Activated B cell treated with CpG ODN at 0.5 μM for 24 hours (primary cell): ENCODE measurements around the gene TRAPPC11. TPM values are rescaled to one million over a fixed set of nuclear protein-coding genes. Genes with fewer than 3 reads are reported as not detected.

Experiments used
- ATAC-seq: fragments of 200-7000 bp; cut with Tn5 transposase; one replicate; pipeline ENCODE4 v1.10.0; 2021; ENCODE audit warnings: low read depth, mild to moderate bottlenecking, moderate library complexity
- CTCF ChIA-PET: fragments of 350-600 bp; sonication (Branson Sonifier 250); formaldehyde crosslinking; loops from one replicate; lab custom pipeline; 2021; ENCODE audit warnings: antibody characterized with exemption; lab: Charles Lee
- POLR2A ChIA-PET: fragments of 350-600 bp; sonication (Branson Sonifier 250); formaldehyde crosslinking; loops from one replicate; lab custom pipeline; 2021; ENCODE audit warnings: antibody characterized with exemption; lab: Charles Lee
- DNase-seq: peaks from one replicate; pipeline ENCODE4 v3.0.0; 2022
- H3K27ac Mint-ChIP-seq: one replicate; pipeline ENCODE4 v1.8.0; 2020; ENCODE audit warnings: mixed read lengths
- H3K27me3 Mint-ChIP-seq: one replicate; pipeline ENCODE4 v1.8.0; 2021; ENCODE audit warnings: mixed read lengths
- H3K36me3 Mint-ChIP-seq: one replicate; pipeline ENCODE4 v1.8.0; 2021; ENCODE audit warnings: low read depth, mixed read lengths
- H3K4me1 Mint-ChIP-seq: one replicate; pipeline ENCODE4 v1.8.0; 2021; ENCODE audit warnings: mixed read lengths
- H3K4me3 Mint-ChIP-seq: one replicate; pipeline ENCODE4 v1.8.0; 2020; ENCODE audit warnings: mild to moderate bottlenecking, mixed read lengths
- H3K9me3 Mint-ChIP-seq: one replicate; pipeline ENCODE4 v1.8.0; 2020; ENCODE audit warnings: mixed read lengths
- intact Hi-C: fragments of 100-400 bp; cut with micrococcal nuclease; formaldehyde crosslinking; loops from one replicate; pipeline ENCODE4 v1.15.1; 2024
- total RNA-seq: library from RNA; stranded (reverse); gene quantifications from 2 replicates; pipeline ENCODE4 v1.2.3, GENCODE V29; 2022
- TF ChIP-seq, protein P1 (sequence below): fragments of 200-600 bp; IDR thresholded peaks from one replicate; pipeline ENCODE4 v1.8.0; 2022; ENCODE audit warnings: antibody characterized with exemption, mild to moderate bottlenecking

Gene TRAPPC11
- total RNA-seq, 1 donor from 2014 or later, result 45.2 TPM

DNA sequence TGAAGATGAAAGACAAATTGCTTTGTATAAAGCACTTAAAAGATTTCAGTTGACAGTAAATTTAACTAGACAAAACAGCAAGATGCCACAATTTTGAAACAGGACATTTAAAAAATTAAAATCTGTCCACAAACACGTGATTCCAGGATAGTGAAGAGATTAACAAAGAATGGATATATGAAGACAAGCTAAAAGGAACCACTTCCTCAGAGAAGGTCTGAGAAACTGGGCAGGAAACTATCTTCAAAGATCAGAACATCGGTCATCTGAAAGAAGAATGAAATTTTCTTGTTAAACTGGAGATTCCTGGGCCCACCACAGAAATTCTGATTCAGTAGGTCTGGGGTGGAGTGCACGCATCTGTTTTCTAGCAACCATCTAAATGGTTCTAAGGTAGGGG lies 1.5 kb upstream of the TRAPPC11 start:
- POLR2A ChIA-PET, result interaction anchor here (1.0 kb wide), 1 partner anchor 154 kb away, joined by 3 read pairs; no protein-coding TSS in a partner anchor
- CTCF ChIA-PET, result no interaction called here
- TF ChIP-seq, protein P1, sequence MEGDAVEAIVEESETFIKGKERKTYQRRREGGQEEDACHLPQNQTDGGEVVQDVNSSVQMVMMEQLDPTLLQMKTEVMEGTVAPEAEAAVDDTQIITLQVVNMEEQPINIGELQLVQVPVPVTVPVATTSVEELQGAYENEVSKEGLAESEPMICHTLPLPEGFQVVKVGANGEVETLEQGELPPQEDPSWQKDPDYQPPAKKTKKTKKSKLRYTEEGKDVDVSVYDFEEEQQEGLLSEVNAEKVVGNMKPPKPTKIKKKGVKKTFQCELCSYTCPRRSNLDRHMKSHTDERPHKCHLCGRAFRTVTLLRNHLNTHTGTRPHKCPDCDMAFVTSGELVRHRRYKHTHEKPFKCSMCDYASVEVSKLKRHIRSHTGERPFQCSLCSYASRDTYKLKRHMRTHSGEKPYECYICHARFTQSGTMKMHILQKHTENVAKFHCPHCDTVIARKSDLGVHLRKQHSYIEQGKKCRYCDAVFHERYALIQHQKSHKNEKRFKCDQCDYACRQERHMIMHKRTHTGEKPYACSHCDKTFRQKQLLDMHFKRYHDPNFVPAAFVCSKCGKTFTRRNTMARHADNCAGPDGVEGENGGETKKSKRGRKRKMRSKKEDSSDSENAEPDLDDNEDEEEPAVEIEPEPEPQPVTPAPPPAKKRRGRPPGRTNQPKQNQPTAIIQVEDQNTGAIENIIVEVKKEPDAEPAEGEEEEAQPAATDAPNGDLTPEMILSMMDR, result no peak
- H3K4me3 Mint-ChIP-seq, result peak overlapping the region; percentile 93
- H3K9me3 Mint-ChIP-seq, result no peaks in the 10 kb centered on the region
- no peak for DNase-seq
- peaks cover 28% of the 10 kb centered on the region for H3K4me1 Mint-ChIP-seq
- intact Hi-C loops, result loop anchor here (5.0 kb wide), 2 partner anchors 990 to 1485 kb away; partner anchors contain the start of genes CASP3, PRIMPOL and SLC25A4
- no peak for ATAC-seq
- peaks cover 26% of the 10 kb centered on the region for H3K36me3 Mint-ChIP-seq
- H3K27ac Mint-ChIP-seq, result no peak overlapping the region
- H3K27me3 Mint-ChIP-seq, result no peaks in the 10 kb centered on the region

DNA sequence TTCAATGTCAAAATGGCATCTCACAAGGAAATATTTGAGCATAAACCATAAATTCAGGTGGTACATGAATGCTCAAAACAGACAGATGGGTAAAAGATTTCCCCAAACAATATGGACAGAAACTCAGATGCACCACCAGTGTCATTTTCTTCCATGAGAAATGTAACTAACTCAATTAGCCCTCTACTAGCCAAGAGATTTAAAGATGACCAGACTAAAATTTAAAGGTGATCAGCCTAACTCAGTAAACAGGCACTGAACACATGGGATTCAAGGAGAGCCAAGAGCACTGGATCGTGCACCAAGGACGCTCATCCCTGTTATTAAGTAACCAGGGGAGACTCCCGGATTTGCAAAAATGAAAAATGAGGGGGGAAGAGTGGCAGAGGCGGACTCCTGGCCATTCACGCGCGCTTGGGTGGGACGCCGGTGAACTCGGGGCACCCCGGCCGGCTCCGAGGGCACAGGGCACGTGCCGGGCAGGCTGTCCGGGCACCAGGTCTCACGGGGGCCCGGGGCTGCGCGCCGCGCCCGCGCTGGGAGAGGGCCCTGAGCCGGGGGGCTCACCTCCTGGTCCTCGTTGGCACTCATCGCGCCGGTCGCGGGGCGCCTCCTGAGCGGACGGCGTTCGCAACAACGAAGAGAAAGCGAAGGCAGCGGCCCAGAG lies 598 bp upstream of the TRAPPC11 start:
- ChIA-PET CTCF (no interaction called here), POLR2A (interaction anchor here (0.9 to 1.8 kb wide), 4 partner anchors 152 to 740 kb away, joined by 3 to 14 read pairs (median 5); partner anchors contain the start of gene CDKN2AIP)
- peak overlapping the region; percentile 85 for H3K27ac Mint-ChIP-seq
- peaks cover 28% of the 10 kb centered on the region for H3K4me1 Mint-ChIP-seq
- no peaks in the 10 kb centered on the region for H3K9me3 Mint-ChIP-seq
- DNase-seq, result peak; percentile 44
- TF ChIP-seq, protein P1, result no peak
- no peaks in the 10 kb centered on the region for H3K27me3 Mint-ChIP-seq
- peaks cover 18% of the 10 kb centered on the region for H3K36me3 Mint-ChIP-seq
- peak overlapping the region; percentile 93 for H3K4me3 Mint-ChIP-seq
- no peak for ATAC-seq
- intact Hi-C loops, result loop anchor here (1.0 to 5.0 kb wide), 9 partner anchors 63 to 1812 kb away; partner anchors contain the start of genes ANKRD37, CASP3, CCDC110 and CDKN2AIP

DNA sequence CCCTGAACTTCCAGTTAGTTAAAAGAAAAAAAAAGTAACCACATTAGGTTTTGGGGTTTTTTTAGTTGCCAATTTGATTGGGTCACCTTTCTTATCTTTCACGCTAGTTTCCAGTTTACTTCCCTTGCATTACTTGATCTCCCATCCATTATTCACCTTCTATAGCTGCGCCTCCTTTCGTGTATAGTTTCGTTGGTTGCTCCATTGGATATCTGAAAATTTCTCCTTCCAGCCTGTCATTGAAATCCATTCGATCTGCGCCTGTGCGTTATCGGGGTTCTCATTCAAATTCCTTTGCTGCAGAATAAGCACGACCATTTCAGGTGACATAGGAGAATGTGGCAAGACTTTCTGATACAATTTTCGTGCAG lies 764 bp downstream of the TRAPPC11 start:
- Mint-ChIP-seq H3K27me3 (no peaks in the 10 kb centered on the region), H3K4me1 (peaks cover 34% of the 10 kb centered on the region), H3K9me3 (no peaks in the 10 kb centered on the region), H3K36me3 (peaks cover 14% of the 10 kb centered on the region), H3K27ac (peak overlapping the region; percentile 92), H3K4me3 (peak overlapping the region; percentile 93)
- intact Hi-C loops, result loop anchor here (1.0 to 5.0 kb wide), 9 partner anchors 61 to 1811 kb away; partner anchors contain the start of genes ANKRD37, CASP3, CCDC110 and CDKN2AIP
- CTCF ChIA-PET, result interaction anchor here (0.7 kb wide), 1 partner anchor 156 kb away, joined by 3 read pairs; no protein-coding TSS in a partner anchor
- no peak for DNase-seq
- TF ChIP-seq, protein P1, result no peak
- POLR2A ChIA-PET, result interaction anchor here (0.8 to 1.8 kb wide), 5 partner anchors 8 to 990 kb away, joined by 4 to 14 read pairs (median 6); partner anchors contain the start of genes CASP3, CDKN2AIP and PRIMPOL
- ATAC-seq, result no peak

DNA sequence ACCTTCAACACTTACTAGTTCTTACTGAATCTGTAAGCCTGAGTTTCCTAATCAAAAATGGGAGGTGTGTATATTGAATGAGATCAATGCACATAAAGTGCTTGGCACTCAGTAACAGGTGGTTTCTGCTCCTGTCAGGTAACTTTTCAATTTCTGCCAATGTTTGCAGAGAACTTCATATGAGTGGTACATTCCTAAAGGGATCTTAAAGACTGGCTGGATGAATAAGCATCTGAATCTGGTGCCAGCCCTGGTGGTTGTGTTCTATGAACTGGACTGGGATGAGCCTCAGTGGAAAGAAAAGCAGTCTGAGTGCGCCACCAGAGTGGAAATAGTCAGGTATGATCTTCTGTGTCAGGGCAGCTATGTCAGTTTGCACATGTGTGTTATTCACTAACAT lies 7.0 kb downstream of the TRAPPC11 start:
- Mint-ChIP-seq H3K27me3 (no peaks in the 10 kb centered on the region), H3K9me3 (no peaks in the 10 kb centered on the region), H3K4me1 (peaks cover 6% of the 10 kb centered on the region), H3K27ac (no peak overlapping the region), H3K4me3 (no peak overlapping the region), H3K36me3 (peaks cover 59% of the 10 kb centered on the region)
- intact Hi-C loops, result no loop called here
- POLR2A ChIA-PET, result no interaction called here
- CTCF ChIA-PET, result no interaction called here
- DNase-seq (no peak), ATAC-seq (no peak)
- TF ChIP-seq, protein P1, result no peak

DNA sequence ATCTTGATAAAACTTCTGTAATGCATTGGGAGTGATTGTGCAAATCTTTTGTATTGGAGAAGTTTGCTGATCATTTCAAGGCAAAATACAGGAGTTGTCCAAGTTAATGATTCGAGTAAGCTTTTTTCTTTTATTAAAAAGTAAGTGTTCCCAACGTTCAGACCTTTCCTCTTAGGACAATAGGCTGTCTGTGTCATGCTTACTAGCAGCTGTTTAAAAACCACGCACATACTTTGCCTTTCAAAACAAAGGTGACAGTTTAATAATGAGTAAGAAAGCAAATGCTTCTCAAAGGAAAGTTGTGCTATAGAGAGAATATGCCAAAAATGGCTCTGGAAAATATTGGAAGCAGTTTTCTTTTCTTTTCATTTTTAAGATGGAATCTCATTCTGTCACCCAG lies 11.2 kb downstream of the TRAPPC11 start:
- POLR2A ChIA-PET, result no interaction called here
- DNase-seq (no peak), ATAC-seq (no peak)
- TF ChIP-seq, protein P1, result no peak
- no peaks in the 10 kb centered on the region for H3K9me3 Mint-ChIP-seq
- H3K4me1 Mint-ChIP-seq, result no peaks in the 10 kb centered on the region
- intact Hi-C loops, result no loop called here
- H3K27ac Mint-ChIP-seq, result no peak overlapping the region
- peaks cover 78% of the 10 kb centered on the region for H3K36me3 Mint-ChIP-seq
- CTCF ChIA-PET, result no interaction called here
- H3K27me3 Mint-ChIP-seq, result no peaks in the 10 kb centered on the region
- no peak overlapping the region for H3K4me3 Mint-ChIP-seq
